ENCODE results near the gene HIBADH.

The HIBADH gene

GRCh38 chr7:27519793-27520469 lies 142.8 kb downstream of the HIBADH start:
- Histone ChIP-seq H3K4me2 (ENCODE audit: low read depth, low read length, poor library complexity, severe bottlenecking) (no peak overlapping the region), H2AFZ (ENCODE audit: low read length) (no peak overlapping the region), H3F3A (ENCODE audit: low read depth) (no peaks in the 10 kb centered on the region), H3K36me3 (ENCODE audit: insufficient read depth, low read length) (no peaks in the 10 kb centered on the region), H3K9me3 (ENCODE audit: insufficient read depth, low read depth, low read length) (no peaks in the 10 kb centered on the region), H3K9me2 (replicated peaks; ENCODE audit: low read depth, low read length) (no peaks in the 10 kb centered on the region), H3K4me1 (ENCODE audit: insufficient read depth, low read length, poor library complexity, severe bottlenecking) (no peaks in the 10 kb centered on the region), H3K79me2 (ENCODE audit: insufficient read depth, low read length) (no peaks in the 10 kb centered on the region), H3K4me3 (ENCODE audit: low read length, poor library complexity, severe bottlenecking) (no peak overlapping the region), H3K27me3 (ENCODE audit: insufficient read depth, low read length, poor library complexity, severe bottlenecking) (no peaks in the 10 kb centered on the region), H4K20me1 (ENCODE audit: insufficient read depth, low read length, poor library complexity, severe bottlenecking) (no peaks in the 10 kb centered on the region), H3K9ac (ENCODE audit: low read depth, low read length, poor library complexity, severe bottlenecking) (no peak overlapping the region)
- TF ChIP-seq EZH2phosphoT487 (IDR thresholded peaks at IDR 0.05; ENCODE audit: borderline replicate concordance) (no peak), CTCF (conservative IDR thresholded peaks at IDR 0.05; ENCODE audit: low read length) (no peak)

GRCh38 chr7:27518561-27519350 lies 143.9 kb downstream of the HIBADH start:
- Histone ChIP-seq H3K36me3 (ENCODE audit: insufficient read depth, low read length) (no peaks in the 10 kb centered on the region), H3K79me2 (ENCODE audit: insufficient read depth, low read length) (no peaks in the 10 kb centered on the region), H3K9me3 (ENCODE audit: insufficient read depth, low read depth, low read length) (no peaks in the 10 kb centered on the region), H3K9ac (ENCODE audit: low read depth, low read length, poor library complexity, severe bottlenecking) (no peak overlapping the region), H4K20me1 (ENCODE audit: insufficient read depth, low read length, poor library complexity, severe bottlenecking) (no peaks in the 10 kb centered on the region), H3K4me3 (ENCODE audit: low read length, poor library complexity, severe bottlenecking) (no peak overlapping the region), H3K27me3 (ENCODE audit: insufficient read depth, low read length, poor library complexity, severe bottlenecking) (no peaks in the 10 kb centered on the region), H2AFZ (ENCODE audit: low read length) (no peak overlapping the region), H3K9me2 (replicated peaks; ENCODE audit: low read depth, low read length) (no peaks in the 10 kb centered on the region), H3K4me1 (ENCODE audit: insufficient read depth, low read length, poor library complexity, severe bottlenecking) (no peaks in the 10 kb centered on the region), H3F3A (ENCODE audit: low read depth) (no peaks in the 10 kb centered on the region), H3K4me2 (ENCODE audit: low read depth, low read length, poor library complexity, severe bottlenecking) (no peak overlapping the region)
- TF ChIP-seq EZH2phosphoT487 (IDR thresholded peaks at IDR 0.05; ENCODE audit: borderline replicate concordance), result no peak
- TF ChIP-seq CTCF (conservative IDR thresholded peaks at IDR 0.05; ENCODE audit: low read length), result no peak

- H3K9me2 ChIP-seq (replicated peaks; ENCODE audit: low read depth, low read length), result no peaks in the 10 kb centered on the region
- TF ChIP-seq CTCF (conservative IDR thresholded peaks at IDR 0.05; ENCODE audit: low read length) (no peak), EZH2phosphoT487 (IDR thresholded peaks at IDR 0.05; ENCODE audit: borderline replicate concordance) (no peak)
- H3K4me3 ChIP-seq (ENCODE audit: low read length, poor library complexity, severe bottlenecking), result no peak overlapping the region
- H3K4me1 ChIP-seq (ENCODE audit: insufficient read depth, low read length, poor library complexity, severe bottlenecking), result no peaks in the 10 kb centered on the region
- H3K9me3 ChIP-seq (ENCODE audit: insufficient read depth, low read depth, low read length), result no peaks in the 10 kb centered on the region
- no peaks in the 10 kb centered on the region for H4K20me1 ChIP-seq (ENCODE audit: insufficient read depth, low read length, poor library complexity, severe bottlenecking)
- H3K79me2 ChIP-seq (ENCODE audit: insufficient read depth, low read length), result no peaks in the 10 kb centered on the region
- no peaks in the 10 kb centered on the region for H3K36me3 ChIP-seq (ENCODE audit: insufficient read depth, low read length)
- no peak overlapping the region for H2AFZ ChIP-seq (ENCODE audit: low read length)
- H3F3A ChIP-seq (ENCODE audit: low read depth), result no peaks in the 10 kb centered on the region
- no peak overlapping the region for H3K9ac ChIP-seq (ENCODE audit: low read depth, low read length, poor library complexity, severe bottlenecking)
- no peaks in the 10 kb centered on the region for H3K27me3 ChIP-seq (ENCODE audit: insufficient read depth, low read length, poor library complexity, severe bottlenecking)
- H3K4me2 ChIP-seq (ENCODE audit: low read depth, low read length, poor library complexity, severe bottlenecking), result no peak overlapping the region
Observed at GRCh38 chr7:27516421-27516820, 146.3 kb downstream of the HIBADH start.

Data from Loucy (cell line).